Activated CD8-positive, alpha-beta memory T cell treated with anti-CD3 and anti-CD28 coated beads for 1 hour (primary cell): ENCODE measurements around the gene ABCC1.
"Not testable (repeated sequence)": the region's sequence is repeated elsewhere in the genome, so short reads cannot be mapped to it uniquely, and the experiment has no call there.

ENCODE experiments used
- DNase-seq, 2 donors: peaks; one replicate each; pipeline ENCODE4 v3.0.0-alpha.2; 2020; ENCODE audit warnings: low read depth in 1 of 2; ENCODE audit errors: extremely low read depth in 1 of 2

Gene ABCC1

GRCh38 chr16:16150878-16151152 lies 201.4 kb downstream of the ABCC1 start:
- DNase-seq, result no peak

GRCh38 chr16:16151315-16151714 lies 201.9 kb downstream of the ABCC1 start:
- no peak for DNase-seq

- not testable (repeated sequence) for DNase-seq
Observed at GRCh38 chr16:16153000-16153399, 203.6 kb downstream of the ABCC1 start.

- no peak for DNase-seq
Observed at GRCh38 chr16:16154281-16154951, 205.0 kb downstream of the ABCC1 start.

GRCh38 chr16:16155234-16155633 lies 205.8 kb downstream of the ABCC1 start:
- DNase-seq, result no peak

GRCh38 chr16:16157166-16157565 lies 207.8 kb downstream of the ABCC1 start:
- no peak for DNase-seq

GRCh38 chr16:16158082-16158658 lies 208.8 kb downstream of the ABCC1 start:
- DNase-seq, result no peak

GRCh38 chr16:16158741-16159374 lies 209.4 kb downstream of the ABCC1 start:
- no peak for DNase-seq

- DNase-seq, result no peak
Observed at GRCh38 chr16:16159662-16160061, 210.2 kb downstream of the ABCC1 start.

GRCh38 chr16:16161319-16161718 lies 211.9 kb downstream of the ABCC1 start:
- no peak for DNase-seq

- not testable (repeated sequence) for DNase-seq
Observed at GRCh38 chr16:16161840-16162239, 212.4 kb downstream of the ABCC1 start.

- no peak for DNase-seq
Observed at GRCh38 chr16:16162591-16162990, 213.2 kb downstream of the ABCC1 start.

- no peak for DNase-seq
Observed at GRCh38 chr16:16163109-16163508, 213.7 kb downstream of the ABCC1 start.

- no peak for DNase-seq
Observed at GRCh38 chr16:16163571-16163970, 214.2 kb downstream of the ABCC1 start.

- no peak for DNase-seq
Observed at GRCh38 chr16:16164243-16164642, 214.8 kb downstream of the ABCC1 start.

GRCh38 chr16:16166085-16166484 lies 216.7 kb downstream of the ABCC1 start:
- no peak for DNase-seq

GRCh38 chr16:16166949-16167348 lies 217.5 kb downstream of the ABCC1 start:
- DNase-seq, result no peak

GRCh38 chr16:16167927-16168326 lies 218.5 kb downstream of the ABCC1 start:
- no peak for DNase-seq

- no peak for DNase-seq
Observed at GRCh38 chr16:16168431-16168830, 219.0 kb downstream of the ABCC1 start.

GRCh38 chr16:16169615-16170014 lies 220.2 kb downstream of the ABCC1 start:
- no peak for DNase-seq

- no peak for DNase-seq
Observed at GRCh38 chr16:16171332-16171919, 222.0 kb downstream of the ABCC1 start.

GRCh38 chr16:16172991-16173390 lies 223.6 kb downstream of the ABCC1 start:
- DNase-seq, result no peak
